Choroid plexus epithelial cell (primary cell): ENCODE measurements around the gene TMIGD1.
"Not testable (repeated sequence)": the region's sequence is repeated elsewhere in the genome, so short reads cannot be mapped to it uniquely, and the experiment has no call there.

ENCODE experiments used
- DNase-seq: peaks from one replicate; pipeline ENCODE4 v3.0.0-alpha.2; 2010; ENCODE audit warnings: low read depth
- H3K4me3 ChIP-seq: 2 replicates; pipeline ENCODE4 v1.5.1; 2011; ENCODE audit warnings: low read depth, mild to moderate bottlenecking, control low read depth, low read length, moderate library complexity
- CTCF ChIP-seq: conservative IDR thresholded peaks from 2 replicates; pipeline ENCODE4 v1.5.1; 2011; ENCODE audit warnings: low read depth, mild to moderate bottlenecking, control low read depth, inconsistent platforms, low read length, moderate library complexity

TMIGD1 gene

GRCh38 chr17:30347488-30347887 is 13.6 kb upstream of the TMIGD1 start:
- H3K4me3 ChIP-seq, result no peak overlapping the region
- no peak for DNase-seq
- TF ChIP-seq CTCF, result no peak

- no peak for TF ChIP-seq CTCF
- DNase-seq, result peak; percentile 77
- H3K4me3 ChIP-seq, result no peak overlapping the region
These were observed 12.5 kb upstream of the TMIGD1 start for GRCh38 chr17:30346221-30346795.

GRCh38 chr17:30345527-30346075 is 11.7 kb upstream of the TMIGD1 start:
- no peak for DNase-seq
- no peak overlapping the region for H3K4me3 ChIP-seq
- no peak for TF ChIP-seq CTCF

- H3K4me3 ChIP-seq, result no peak overlapping the region
- DNase-seq, result no peak
- no peak for TF ChIP-seq CTCF
These were observed 11.2 kb upstream of the TMIGD1 start for GRCh38 chr17:30345089-30345433.

- no peak for TF ChIP-seq CTCF
- no peak overlapping the region for H3K4me3 ChIP-seq
- DNase-seq, result peak; percentile 87
These were observed 10.6 kb upstream of the TMIGD1 start for GRCh38 chr17:30344283-30345088.

GRCh38 chr17:30343796-30344195 is 9.9 kb upstream of the TMIGD1 start:
- TF ChIP-seq CTCF, result no peak
- no peak for DNase-seq
- H3K4me3 ChIP-seq, result no peak overlapping the region

GRCh38 chr17:30343244-30343643 is 9.4 kb upstream of the TMIGD1 start:
- not testable (repeated sequence) for DNase-seq

More at GRCh38 chr17:30343244-30343643, 9.4 kb upstream of the TMIGD1 start:
- not testable (repeated sequence) for H3K4me3 ChIP-seq
